HG02588 (cell line): Measurements from ENCODE around the gene FHOD3.

Experiments used
- ATAC-seq: cut with Tn5 transposase; IDR thresholded peaks from one replicate; pipeline ENCODE4 v1.9.1; 2021; ENCODE audit warnings: mild to moderate bottlenecking, moderate library complexity; ENCODE audit not compliant: unreplicated experiment

Gene FHOD3

DNA sequence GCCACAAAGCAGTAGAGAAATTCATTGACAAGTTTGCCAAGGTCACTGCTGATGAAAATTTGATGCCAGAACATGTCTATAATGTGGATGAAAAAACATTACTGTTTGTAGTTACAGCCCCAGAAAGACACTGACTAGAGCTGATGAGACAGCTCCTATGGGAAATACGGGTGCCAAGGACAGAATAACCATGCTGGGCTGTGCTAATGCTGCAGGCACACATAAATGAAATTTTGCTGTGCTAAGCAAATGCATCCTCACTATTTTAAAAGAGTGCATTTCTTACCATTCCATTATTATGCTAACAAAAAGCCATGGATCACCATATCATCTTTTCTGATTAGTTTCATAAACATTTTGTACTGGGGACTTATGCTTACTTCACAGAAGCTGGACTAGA is 208.2 kb downstream of the FHOD3 start:
- ATAC-seq = no peak

- ATAC-seq = no peak
Measured at GRCh38 chr18:36509646-36510197, 212.2 kb downstream of the FHOD3 start.

- no peak for ATAC-seq
Measured at GRCh38 chr18:36511791-36512352, 214.4 kb downstream of the FHOD3 start.

- ATAC-seq = no peak
Measured at GRCh38 chr18:36513556-36513955, 216.0 kb downstream of the FHOD3 start.

- ATAC-seq = no peak
Measured at GRCh38 chr18:36514778-36515177, 217.3 kb downstream of the FHOD3 start.

GRCh38 chr18:36516258-36516657 is 218.7 kb downstream of the FHOD3 start:
- ATAC-seq = no peak

GRCh38 chr18:36516726-36517125 is 219.2 kb downstream of the FHOD3 start:
- no peak for ATAC-seq

DNA sequence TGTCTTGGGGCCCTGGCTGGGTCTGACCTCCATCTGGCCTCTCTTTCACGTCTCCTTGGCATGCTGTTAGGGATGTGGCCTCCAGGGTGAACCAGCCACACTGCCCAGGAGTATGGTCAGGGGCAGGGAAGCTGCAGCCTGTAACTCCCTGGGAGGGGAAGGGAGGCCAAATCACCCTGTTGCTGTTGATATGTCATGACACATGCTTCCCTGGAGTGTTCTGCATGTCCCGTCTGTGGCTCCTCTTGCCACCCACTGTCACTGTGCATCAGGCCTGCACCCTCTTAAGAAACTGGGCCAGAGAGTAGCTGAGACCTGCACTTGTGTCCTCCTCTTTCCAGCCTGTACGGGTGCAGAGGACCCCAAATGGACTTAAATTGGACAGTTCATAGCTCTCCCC is 221.3 kb downstream of the FHOD3 start:
- no peak for ATAC-seq

DNA sequence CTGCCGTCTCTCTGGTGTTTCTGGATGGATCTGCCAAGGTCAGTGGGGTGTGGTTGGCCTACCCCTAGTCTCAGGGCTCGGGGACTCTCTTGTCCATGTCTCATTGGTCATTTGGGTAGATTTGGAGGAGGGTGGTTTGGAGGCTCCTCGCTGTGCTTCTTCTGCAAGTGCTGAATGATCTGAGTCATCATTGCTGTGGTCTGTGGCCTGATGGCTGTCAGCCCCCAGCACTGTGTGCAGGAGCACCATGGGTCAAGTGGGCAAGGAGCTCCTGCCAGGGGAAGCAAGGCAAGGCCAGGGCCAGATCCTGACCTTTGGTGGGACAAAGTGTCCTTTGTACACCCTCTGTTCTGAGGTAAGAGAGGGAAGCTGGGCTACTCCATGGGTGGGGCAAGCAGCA is 221.8 kb downstream of the FHOD3 start:
- ATAC-seq = no peak

- no peak for ATAC-seq
Measured at GRCh38 chr18:36522509-36522908, 225.0 kb downstream of the FHOD3 start.

DNA sequence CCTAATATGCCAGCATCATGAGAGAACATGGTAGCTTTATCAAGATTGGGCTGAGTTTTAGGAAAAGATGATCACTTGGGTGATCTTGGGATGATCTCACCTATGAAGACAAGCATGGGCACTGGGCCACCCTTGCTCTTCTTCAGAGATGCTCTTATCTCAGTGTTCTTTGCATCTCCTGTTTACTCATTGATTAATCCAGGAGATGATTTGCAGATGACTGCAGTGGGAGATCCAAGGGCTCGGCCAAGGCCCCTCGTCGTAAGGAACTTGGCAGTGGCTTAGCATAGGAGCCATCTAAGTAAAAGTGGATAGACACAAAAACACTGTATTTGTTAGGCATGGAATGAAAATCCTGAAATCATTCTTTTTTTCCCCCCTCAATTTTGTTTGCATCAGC is 228.4 kb downstream of the FHOD3 start:
- no peak for ATAC-seq

DNA sequence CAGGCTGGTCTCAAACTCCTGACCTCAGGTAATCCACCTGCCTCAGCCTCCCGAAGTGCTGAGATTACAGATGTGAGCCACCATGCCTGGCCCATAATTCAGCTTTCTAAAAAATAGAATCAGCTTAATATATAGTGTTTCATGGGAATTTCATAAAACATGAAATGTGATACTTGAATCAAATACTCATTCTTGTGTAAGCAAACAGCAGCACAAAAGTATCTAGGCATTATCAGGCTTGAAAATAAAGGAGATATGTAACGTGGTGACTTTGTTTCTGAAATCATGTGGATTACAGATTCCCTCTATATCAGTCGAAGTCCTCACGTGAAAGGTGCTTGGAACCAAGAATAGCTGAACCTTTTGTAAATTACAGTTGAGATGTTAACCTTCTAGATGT is 229.1 kb downstream of the FHOD3 start:
- ATAC-seq = no peak

DNA sequence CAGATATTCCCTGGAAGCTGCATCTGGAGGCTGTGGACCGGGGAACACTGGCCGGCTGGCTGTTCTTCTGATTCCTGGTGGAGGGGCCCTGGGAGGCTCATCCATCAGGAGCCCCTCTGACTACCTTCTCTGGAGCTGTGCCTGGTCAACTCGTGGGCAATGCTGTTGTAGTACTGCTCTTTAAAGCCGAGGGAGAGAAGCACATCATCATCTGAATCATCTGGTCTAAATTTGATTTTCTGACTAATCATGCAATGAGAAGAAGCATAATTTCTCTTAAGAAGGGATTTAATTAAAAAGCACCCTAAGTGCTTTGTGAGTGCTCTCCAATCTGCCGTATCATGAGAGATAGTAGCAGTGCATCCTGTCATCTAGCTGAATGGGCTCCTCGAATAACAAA is 229.5 kb downstream of the FHOD3 start:
- ATAC-seq = no peak

DNA sequence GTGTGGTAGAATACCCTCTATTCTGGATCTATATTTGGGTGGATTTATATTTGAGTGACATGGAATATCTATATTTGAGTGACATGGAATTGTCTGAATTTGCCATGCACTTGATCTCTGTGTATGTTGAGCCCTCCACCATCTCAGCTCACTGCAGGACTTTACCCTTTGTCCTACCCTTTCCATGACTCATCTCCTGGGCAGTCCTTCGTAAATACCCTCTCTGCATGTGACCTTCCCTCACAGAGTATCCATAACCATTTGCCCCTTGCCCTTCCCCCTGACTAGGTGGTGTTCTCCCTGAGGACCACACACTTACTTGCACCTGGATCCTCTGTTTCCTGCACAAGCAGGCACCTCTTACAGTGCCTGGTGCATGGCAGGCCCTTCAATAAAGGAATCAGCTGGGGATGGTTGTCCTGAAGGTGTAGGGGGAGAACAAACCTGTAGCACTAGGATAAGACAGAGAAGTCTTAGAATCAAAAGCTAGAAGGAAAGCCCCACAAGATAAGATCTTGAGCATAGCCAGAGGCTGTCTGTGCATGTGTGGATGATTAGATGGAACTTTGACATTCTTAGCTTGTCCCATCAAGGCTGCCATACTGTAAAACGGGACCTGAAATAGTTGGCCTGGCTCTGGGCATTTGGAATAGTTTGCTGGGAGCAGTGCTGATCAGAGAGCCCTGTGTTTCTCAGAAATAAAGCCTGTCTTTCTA is 230.4 kb downstream of the FHOD3 start:
- no peak for ATAC-seq

DNA sequence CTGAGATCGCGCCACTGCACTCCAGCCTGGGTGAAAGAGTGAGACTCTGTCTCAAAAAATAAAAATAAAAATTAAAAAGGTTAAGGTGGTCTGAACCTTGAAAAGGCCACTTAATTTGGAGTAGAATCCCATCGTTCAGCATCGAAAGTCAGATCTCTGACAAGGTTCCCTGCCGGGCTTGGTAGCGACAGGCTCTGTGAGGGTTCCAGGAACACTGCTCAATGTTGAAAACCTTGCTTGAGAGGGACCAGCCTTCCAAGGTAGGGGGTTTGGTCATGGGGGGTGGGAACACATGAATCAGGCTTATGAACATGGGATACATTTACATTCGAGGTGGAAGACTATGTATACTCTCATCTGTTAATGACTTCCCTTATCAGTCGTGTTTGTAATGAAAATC is 232.2 kb downstream of the FHOD3 start:
- ATAC-seq = no peak

- no peak for ATAC-seq
Measured at GRCh38 chr18:36530676-36531405, 233.3 kb downstream of the FHOD3 start.

- no peak for ATAC-seq
Measured at GRCh38 chr18:36531636-36532035, 234.1 kb downstream of the FHOD3 start.

- ATAC-seq = no peak
Measured at GRCh38 chr18:36532394-36532793, 234.9 kb downstream of the FHOD3 start.

GRCh38 chr18:36532815-36533214 is 235.3 kb downstream of the FHOD3 start:
- no peak for ATAC-seq

- ATAC-seq = no peak
Measured at GRCh38 chr18:36533446-36534153, 236.1 kb downstream of the FHOD3 start.

GRCh38 chr18:36534154-36534688 is 236.7 kb downstream of the FHOD3 start:
- no peak for ATAC-seq
